SK-N-SH (cell line): ENCODE data around the gene RNF44. TPM values are rescaled to one million over a fixed set of nuclear protein-coding genes. Genes with fewer than 3 reads are reported as not detected.
A peak's percentile ranks its signal among the peaks of the same experiment; 100 is the strongest.

Experiments
- CTCF ChIA-PET: fragments of 300-600, 350-600 bp; formaldehyde crosslinking; extraction: SDS; loops from one replicate; lab custom pipeline; 2021; lab: Yijun Ruan, JAX
- POLR2A ChIA-PET: fragments of 350-600 bp; sonication (Branson Sonifier 250); formaldehyde crosslinking; extraction: SDS; loops from one replicate; lab custom pipeline; 2020; ENCODE audit warnings: antibody characterized with exemption, inconsistent platforms; lab: Yijun Ruan, JAX
- DNase-seq: peaks from one replicate; pipeline ENCODE4 v3.0.0; 2012
- H2AFZ ChIP-seq: fragments of 200-600 bp; sonication (generic); 2 replicates; pipeline ENCODE4 v1.8.1; 2016; ENCODE audit warnings: antibody characterized with exemption, mild to moderate bottlenecking, low read depth
- H3F3A ChIP-seq: fragments of 200-600 bp; sonication (generic); replicated peaks from 2 replicates; pipeline ENCODE3; 2016; ENCODE audit warnings: antibody characterized with exemption, mild to moderate bottlenecking; ENCODE audit not compliant: insufficient read depth
- H3K27ac ChIP-seq, 2 experiments: fragments of 200-500 bp in 1 of 2; fragments of 200-600 bp in 1 of 2; sonication (Bioruptor generic) in 1 of 2; sonication (generic), shearing (Covaris generic) in 1 of 2; 2 replicates each; pipeline versions ENCODE4 v1.5.1 to v1.6.1; 2014 to 2016; ENCODE audit warnings: low read depth in 2 of 2, inconsistent platforms in 1 of 2, low read length in 1 of 2, mild to moderate bottlenecking in 1 of 2, mixed read lengths in 1 of 2
- H3K27me3 ChIP-seq: fragments of 200-600 bp; sonication (generic), shearing (Covaris generic); 2 replicates; pipeline ENCODE4 v1.6.1; 2016; ENCODE audit warnings: mixed run types; ENCODE audit not compliant: insufficient read depth
- H3K36me3 ChIP-seq, 2 experiments: fragments of 200-500 bp in 1 of 2; fragments of 200-600 bp in 1 of 2; sonication (Bioruptor generic) in 1 of 2; sonication (generic) in 1 of 2; replicated peaks in 1 of 2; 2 replicates each; pipeline versions ENCODE3 to v1.5.1; 2014 to 2016; ENCODE audit warnings: low read length in 1 of 2, mild to moderate bottlenecking in 1 of 2; ENCODE audit not compliant: insufficient read depth in 2 of 2, control insufficient read depth in 1 of 2
- H3K4me1 ChIP-seq, 2 experiments: fragments of 200-500 bp in 1 of 2; fragments of 200-600 bp in 1 of 2; sonication (Bioruptor generic) in 1 of 2; sonication (generic), shearing (Covaris generic) in 1 of 2; 2 replicates each; pipeline versions ENCODE4 v1.5.1 to v1.6.1; 2014 to 2016; ENCODE audit warnings: low read depth in 1 of 2, low read length in 1 of 2, mixed run types in 1 of 2; ENCODE audit not compliant: insufficient read depth in 2 of 2, control insufficient read depth in 1 of 2
- H3K4me2 ChIP-seq: fragments of 200-600 bp; sonication (generic), shearing (Covaris generic); 2 replicates; pipeline ENCODE4 v1.6.1; 2017; ENCODE audit warnings: mixed run types
- H3K4me3 ChIP-seq, 2 experiments: fragments of 200-500 bp in 1 of 2; fragments of 200-600 bp in 1 of 2; sonication (Bioruptor generic) in 1 of 2; sonication (generic), shearing (Covaris generic) in 1 of 2; 2 replicates each; pipeline versions ENCODE4 v1.5.1 to v1.8.1; 2014 to 2016; ENCODE audit warnings: low read depth in 2 of 2, inconsistent platforms in 1 of 2, low read length in 1 of 2, mild to moderate bottlenecking in 1 of 2, mixed read lengths in 1 of 2, moderate library complexity in 1 of 2
- H3K79me2 ChIP-seq: fragments of 200-600 bp; sonication (generic); 2 replicates; pipeline ENCODE4 v1.8.1; 2017; ENCODE audit warnings: mild to moderate bottlenecking; ENCODE audit not compliant: insufficient read depth
- H3K9ac ChIP-seq: fragments of 200-600 bp; sonication (generic); 2 replicates; pipeline ENCODE4 v1.6.1; 2017; ENCODE audit warnings: mixed run types
- H3K9me2 ChIP-seq: fragments of 200-600 bp; sonication (generic); 2 replicates; pipeline ENCODE4 v1.6.1; 2017; ENCODE audit warnings: mixed run types
- H3K9me3 ChIP-seq: fragments of 200-600 bp; sonication (generic); 2 replicates; pipeline ENCODE4 v1.6.1; 2017; ENCODE audit warnings: mixed run types, mild to moderate bottlenecking, moderate library complexity
- H4K20me1 ChIP-seq: fragments of 200-600 bp; sonication (generic); 2 replicates; pipeline ENCODE4 v1.6.1; 2017; ENCODE audit warnings: mild to moderate bottlenecking, mixed run types; ENCODE audit not compliant: insufficient read depth
- FOXJ3 ChIP-seq: sonication (generic); formaldehyde crosslinking; IDR thresholded peaks from 2 replicates; pipeline ENCODE4 v1.5.1; 2020; ENCODE audit warnings: mild to moderate bottlenecking, missing genetic modification reagents
- JUND ChIP-seq: IDR thresholded peaks from 2 replicates; pipeline ENCODE4 v1.4.0; 2012
- MXI1 ChIP-seq: IDR thresholded peaks from 2 replicates; pipeline ENCODE4 v1.6.1; 2012; ENCODE audit warnings: mild to moderate bottlenecking, low read depth, low read length, improper control_type of control experiment
- RXRA ChIP-seq: IDR thresholded peaks from 2 replicates; pipeline ENCODE4 v1.4.0; 2012; ENCODE audit warnings: low read depth, mild to moderate bottlenecking, borderline replicate concordance
- SIN3A ChIP-seq: IDR thresholded peaks from 2 replicates; pipeline ENCODE4 v1.6.1; 2012; ENCODE audit warnings: low read depth, mild to moderate bottlenecking, low read length, moderate library complexity, borderline replicate concordance
- SMC3 ChIP-seq: IDR thresholded peaks from 2 replicates; pipeline ENCODE4 v1.6.1; 2012; ENCODE audit warnings: low read depth, low read length, improper control_type of control experiment
- TAF1 ChIP-seq: IDR thresholded peaks from 2 replicates; pipeline ENCODE4 v1.6.1; 2012; ENCODE audit warnings: low read depth, mild to moderate bottlenecking, low read length, moderate library complexity, borderline replicate concordance
- TCF12 ChIP-seq: IDR thresholded peaks from 2 replicates; pipeline ENCODE4 v1.4.0; 2012
- TEAD4 ChIP-seq: IDR thresholded peaks from 2 replicates; pipeline ENCODE4 v1.4.0; 2012; ENCODE audit warnings: mild to moderate bottlenecking, borderline replicate concordance; ENCODE audit not compliant: insufficient read depth
- YY1 ChIP-seq: IDR thresholded peaks from 2 replicates; pipeline ENCODE4 v1.4.0; 2012; ENCODE audit warnings: low read depth, mild to moderate bottlenecking
- WGBS: methylation state at CpG from one replicate; pipeline ENCODE4 v1.1.6; 2017; ENCODE audit warnings: low lambda C conversion rate; 5-methylcytosine and 5-hydroxymethylcytosine counted together
- polyA plus RNA-seq, 3 experiments: library from polyadenylated mRNA; depleted of rRNA; stranded (reverse); fragments of >200 nt; gene quantifications; 2 replicates each; pipeline ENCODE4 v1.2.3, GENCODE V29; 2012
- TF ChIP-seq, protein P1 (sequence below): fragments of 150-350 bp; IDR thresholded peaks from 2 replicates; pipeline ENCODE4 v1.6.1; 2016; ENCODE audit warnings: mild to moderate bottlenecking, low read depth, low read length
- TF ChIP-seq, protein P2 (sequence below): fragments of 200-600 bp; sonication (generic); IDR thresholded peaks from 2 replicates; pipeline ENCODE4 v1.6.1; 2017; ENCODE audit warnings: antibody characterized with exemption, mild to moderate bottlenecking, moderate library complexity
- TF ChIP-seq, protein P3 (sequence below): IDR thresholded peaks from 2 replicates; pipeline ENCODE4 v1.4.0; 2012; ENCODE audit warnings: low read depth

The RNF44 gene
- polyA plus RNA-seq, 1 of the 3 experiments (the other 2 are of a cell fraction) = 17.9 TPM

DNA sequence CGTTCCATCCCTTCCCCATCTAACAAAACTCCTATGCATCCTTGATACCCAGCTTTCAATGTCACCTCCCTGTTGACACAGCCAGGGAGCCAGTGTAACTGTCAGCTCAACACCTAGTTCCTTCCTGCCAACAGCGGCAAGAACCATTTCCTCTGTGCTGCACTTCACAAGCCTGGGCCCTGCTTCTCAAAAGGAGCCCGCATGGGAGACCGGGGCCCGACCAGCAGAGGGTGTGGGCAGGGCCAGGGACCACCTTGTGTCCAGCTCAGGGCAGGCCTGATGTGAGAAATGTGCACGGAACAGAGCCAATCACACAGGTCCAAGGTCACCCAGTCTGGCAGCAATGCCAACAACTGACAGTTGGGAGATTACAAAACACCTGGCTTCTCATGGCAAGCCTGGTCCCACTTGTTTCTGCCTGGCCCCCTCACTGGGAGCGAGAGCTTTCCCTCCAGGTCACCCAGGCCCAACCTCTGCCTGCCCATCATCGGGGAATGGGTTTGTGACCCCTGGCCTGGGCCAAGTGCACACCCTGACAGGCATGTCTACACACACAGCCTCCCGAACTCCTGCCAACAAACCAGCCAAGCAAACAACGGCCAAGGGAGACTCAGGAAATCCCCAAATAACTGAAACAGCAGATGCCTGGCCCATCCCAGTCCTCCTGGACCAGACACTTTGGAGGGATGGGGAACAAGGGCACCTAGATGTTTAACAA is 3.1 kb downstream of the RNF44 start:
- Histone ChIP-seq H4K20me1 (peaks cover 47% of the 10 kb centered on the region), H3K27me3 (no peaks in the 10 kb centered on the region), H3K9me2 (no peaks in the 10 kb centered on the region), H3K9ac (no peak overlapping the region), H3K79me2 (peaks cover 56% of the 10 kb centered on the region), H3K36me3 (peaks cover 5 to 35% of the 10 kb centered on the region in 2 experiments), H3K4me3 (no peak overlapping the region; a peak in 1 of 4 replicates)
- POLR2A ChIA-PET = interaction anchor here (1.0 to 1.3 kb wide), 3 partner anchors 10 to 86 kb away, joined by 3 to 6 read pairs (median 3); no protein-coding TSS in a partner anchor
- TF ChIP-seq JUND (no peak), YY1 (no peak), MXI1 (0 out of 2 replicates have a peak, but pooled peaks have one; percentile 19)
- TF ChIP-seq, all 33 proteins: peak for 1
- no peak for DNase-seq
- no peak overlapping the region for H2AFZ ChIP-seq
- H3K9me3 ChIP-seq = no peaks in the 10 kb centered on the region
- CTCF ChIA-PET = interaction anchor here (0.7 to 6.0 kb wide), 6 partner anchors 9 to 118 kb away, joined by 3 to 28 read pairs (median 4); partner anchors contain the start of genes CLTB and FAF2
- H3K4me1 ChIP-seq = peaks cover 13 to 58% of the 10 kb centered on the region in 2 experiments
- WGBS = 58% methylated on average over 8 of the region's 10 CpGs
- H3F3A ChIP-seq = no peaks in the 10 kb centered on the region
- peak overlapping the region; percentile 99; the same call in 1 of the 2 replicates for H3K4me2 ChIP-seq
- H3K27ac ChIP-seq = peak overlapping the region in 1 of 2 experiments; percentile 44; a peak in 1 of 4 replicates

DNA sequence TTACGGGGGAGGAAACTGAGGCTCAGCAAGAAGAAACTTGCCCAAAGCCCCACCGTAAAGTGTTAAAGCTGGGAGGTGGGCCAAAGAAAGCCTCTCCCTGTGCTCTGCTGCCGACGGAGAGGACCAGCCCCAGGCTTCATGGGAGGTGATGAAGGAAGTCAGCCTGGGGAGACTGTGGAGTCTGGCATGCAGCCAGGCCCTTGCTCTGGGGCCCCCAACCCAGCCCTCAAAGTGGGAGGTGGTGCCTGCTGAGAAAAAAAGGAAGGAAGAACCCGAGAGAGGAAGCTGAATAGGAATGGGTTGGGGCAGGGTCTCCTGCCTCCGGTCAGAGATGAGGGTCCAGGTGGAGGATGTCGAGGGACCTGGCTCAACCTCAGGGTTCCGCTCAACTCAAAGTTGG is 3.8 kb downstream of the RNF44 start:
- peaks cover 5 to 42% of the 10 kb centered on the region in 2 experiments for H3K36me3 ChIP-seq
- H4K20me1 ChIP-seq = peaks cover 47% of the 10 kb centered on the region
- peaks cover 56% of the 10 kb centered on the region for H3K79me2 ChIP-seq
- H3K27me3 ChIP-seq = no peaks in the 10 kb centered on the region
- H3K27ac ChIP-seq = peak overlapping the region in 1 of 2 experiments; percentile 44; a peak in 1 of 4 replicates
- CTCF ChIA-PET = interaction anchor here (1.4 to 2.2 kb wide), 3 partner anchors 10 to 40 kb away, joined by 3 to 11 read pairs (median 4); no protein-coding TSS in a partner anchor
- no peaks in the 10 kb centered on the region for H3K9me2 ChIP-seq
- H3K4me2 ChIP-seq = no peak overlapping the region
- no peak for DNase-seq
- no peak overlapping the region for H2AFZ ChIP-seq
- TF ChIP-seq TEAD4 = no peak
- no peak for TF ChIP-seq TCF12
- TF ChIP-seq YY1 = no peak
- TF ChIP-seq, all 33 proteins: peak for 0
- no peak overlapping the region for H3K4me3 ChIP-seq
- peaks cover 13 to 56% of the 10 kb centered on the region in 2 experiments for H3K4me1 ChIP-seq
- 82% methylated on average over 8 of the region's 8 CpGs for WGBS
- H3F3A ChIP-seq = no peaks in the 10 kb centered on the region
- no peaks in the 10 kb centered on the region for H3K9me3 ChIP-seq
- no peak overlapping the region for H3K9ac ChIP-seq
- POLR2A ChIA-PET = interaction anchor here (1.0 kb wide), 2 partner anchors 21 to 86 kb away, joined by 3 read pairs; no protein-coding TSS in a partner anchor

DNA sequence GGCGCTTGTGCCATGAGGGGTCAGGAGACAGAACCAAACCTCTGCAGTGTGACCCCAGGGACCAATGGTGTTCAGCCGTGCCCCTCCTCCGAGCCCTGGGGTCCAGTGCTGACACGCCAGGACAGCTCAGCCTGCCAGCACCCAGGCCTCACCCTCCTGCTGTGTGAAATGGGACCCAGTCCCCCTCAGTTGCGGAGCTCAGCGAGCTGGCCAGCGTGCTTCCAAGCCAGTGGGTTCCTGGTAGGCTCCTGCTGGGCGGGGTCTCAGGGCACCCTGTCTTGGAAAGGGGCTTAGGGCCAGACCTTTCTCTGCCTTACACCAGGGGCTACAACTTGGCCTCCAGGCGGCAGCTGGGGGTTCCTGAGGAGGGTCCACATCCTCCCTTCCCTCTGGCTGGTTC is 4.4 kb downstream of the RNF44 start:
- Histone ChIP-seq H3F3A (no peaks in the 10 kb centered on the region), H3K4me1 (peaks cover 13 to 52% of the 10 kb centered on the region in 2 experiments; a peak in 3 of 4 replicates), H3K9me2 (no peaks in the 10 kb centered on the region), H3K9me3 (no peaks in the 10 kb centered on the region), H4K20me1 (peaks cover 47% of the 10 kb centered on the region), H3K9ac (no peak overlapping the region), H3K27ac (peak overlapping the region in 1 of 2 experiments; percentile 31; a peak in 1 of 4 replicates), H3K27me3 (no peaks in the 10 kb centered on the region), H2AFZ (no peak overlapping the region), H3K4me2 (no peak overlapping the region), H3K36me3 (peaks cover 5 to 47% of the 10 kb centered on the region in 2 experiments), H3K79me2 (peaks cover 56% of the 10 kb centered on the region), H3K4me3 (no peak overlapping the region)
- WGBS = 95% methylated on average over 3 of the region's 9 CpGs
- no peak for DNase-seq
- ChIA-PET CTCF (interaction anchor here (1.3 to 1.4 kb wide), 2 partner anchors 14 to 41 kb away, joined by 3 to 4 read pairs; no protein-coding TSS in a partner anchor), POLR2A (no interaction called here)
- TF ChIP-seq YY1 (no peak), MXI1 (no peak), TEAD4 (no peak), TAF1 (no peak), SIN3A (no peak), RXRA (no peak), SMC3 (no peak), TCF12 (no peak), FOXJ3 (CRISPR knock-in tag) (no peak)
- TF ChIP-seq, protein P1, sequence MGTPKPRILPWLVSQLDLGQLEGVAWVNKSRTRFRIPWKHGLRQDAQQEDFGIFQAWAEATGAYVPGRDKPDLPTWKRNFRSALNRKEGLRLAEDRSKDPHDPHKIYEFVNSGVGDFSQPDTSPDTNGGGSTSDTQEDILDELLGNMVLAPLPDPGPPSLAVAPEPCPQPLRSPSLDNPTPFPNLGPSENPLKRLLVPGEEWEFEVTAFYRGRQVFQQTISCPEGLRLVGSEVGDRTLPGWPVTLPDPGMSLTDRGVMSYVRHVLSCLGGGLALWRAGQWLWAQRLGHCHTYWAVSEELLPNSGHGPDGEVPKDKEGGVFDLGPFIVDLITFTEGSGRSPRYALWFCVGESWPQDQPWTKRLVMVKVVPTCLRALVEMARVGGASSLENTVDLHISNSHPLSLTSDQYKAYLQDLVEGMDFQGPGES = no peak
- TF ChIP-seq, protein P2, sequence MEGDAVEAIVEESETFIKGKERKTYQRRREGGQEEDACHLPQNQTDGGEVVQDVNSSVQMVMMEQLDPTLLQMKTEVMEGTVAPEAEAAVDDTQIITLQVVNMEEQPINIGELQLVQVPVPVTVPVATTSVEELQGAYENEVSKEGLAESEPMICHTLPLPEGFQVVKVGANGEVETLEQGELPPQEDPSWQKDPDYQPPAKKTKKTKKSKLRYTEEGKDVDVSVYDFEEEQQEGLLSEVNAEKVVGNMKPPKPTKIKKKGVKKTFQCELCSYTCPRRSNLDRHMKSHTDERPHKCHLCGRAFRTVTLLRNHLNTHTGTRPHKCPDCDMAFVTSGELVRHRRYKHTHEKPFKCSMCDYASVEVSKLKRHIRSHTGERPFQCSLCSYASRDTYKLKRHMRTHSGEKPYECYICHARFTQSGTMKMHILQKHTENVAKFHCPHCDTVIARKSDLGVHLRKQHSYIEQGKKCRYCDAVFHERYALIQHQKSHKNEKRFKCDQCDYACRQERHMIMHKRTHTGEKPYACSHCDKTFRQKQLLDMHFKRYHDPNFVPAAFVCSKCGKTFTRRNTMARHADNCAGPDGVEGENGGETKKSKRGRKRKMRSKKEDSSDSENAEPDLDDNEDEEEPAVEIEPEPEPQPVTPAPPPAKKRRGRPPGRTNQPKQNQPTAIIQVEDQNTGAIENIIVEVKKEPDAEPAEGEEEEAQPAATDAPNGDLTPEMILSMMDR = no peak
- TF ChIP-seq, protein P3, sequence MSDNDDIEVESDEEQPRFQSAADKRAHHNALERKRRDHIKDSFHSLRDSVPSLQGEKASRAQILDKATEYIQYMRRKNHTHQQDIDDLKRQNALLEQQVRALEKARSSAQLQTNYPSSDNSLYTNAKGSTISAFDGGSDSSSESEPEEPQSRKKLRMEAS = no peak
